Stimulated activated CD8-positive, alpha-beta memory T cell treated with anti-CD3 and anti-CD28 coated beads, Interleukin-7, amount 100 ng/mL, for 24 hours (primary cell): ENCODE data around the gene TBC1D8.
A peak's percentile ranks its signal among the peaks of the same experiment; 100 is the strongest.

ENCODE experiments used
- DNase-seq: peaks from one replicate; pipeline ENCODE4 v3.0.0-alpha.2; 2020; ENCODE audit warnings: low read depth

TBC1D8 gene

DNA sequence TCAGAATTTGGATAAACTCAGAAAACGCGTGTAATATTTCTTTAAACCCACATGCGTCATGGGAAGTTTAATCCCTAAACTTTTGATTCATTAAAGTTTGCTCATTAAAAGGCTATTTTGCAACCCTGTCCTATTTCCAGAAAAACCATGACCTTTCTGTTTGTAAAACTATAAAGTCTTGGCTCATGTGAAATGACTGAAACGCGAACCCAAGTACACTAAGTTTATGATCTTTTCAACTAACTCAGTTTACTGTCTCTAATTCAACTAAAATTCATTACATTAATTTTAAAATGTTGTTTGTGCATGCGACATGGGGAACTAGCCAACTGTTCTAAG is 153.0 kb downstream of the TBC1D8 start:
- no peak for DNase-seq

DNA sequence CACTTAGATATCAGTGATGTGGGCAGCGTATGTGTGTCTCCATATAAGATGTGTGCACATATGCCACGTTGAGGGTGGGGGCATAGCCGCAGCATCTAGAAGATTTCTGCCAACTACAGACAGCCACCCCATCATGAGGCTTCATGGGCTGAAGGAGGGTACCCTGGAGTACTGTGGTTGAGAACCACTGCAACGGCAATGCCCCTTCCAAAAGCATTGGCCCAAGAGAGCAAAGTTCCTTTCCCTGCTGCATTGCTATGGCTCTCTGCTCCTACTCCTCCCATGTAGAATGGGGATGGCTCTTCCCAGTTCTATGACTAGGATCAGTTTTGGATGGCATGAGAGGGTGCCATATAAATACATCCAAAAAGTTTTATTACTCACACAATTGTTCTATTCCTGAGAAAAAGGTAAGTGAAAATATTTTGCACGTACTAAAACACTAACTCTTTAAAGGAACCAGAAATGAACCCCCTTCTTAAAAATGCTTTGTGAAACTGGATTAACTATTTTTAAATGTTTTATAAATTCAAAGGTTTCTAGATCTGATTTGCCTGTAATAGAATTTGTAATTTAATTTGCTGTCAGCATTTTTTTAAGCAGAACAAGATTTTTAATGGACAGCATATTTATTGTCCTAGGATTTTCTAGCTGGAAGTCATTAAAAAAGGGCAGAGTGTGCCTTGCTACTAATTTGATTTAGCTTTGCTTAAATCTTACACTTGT is 153.5 kb downstream of the TBC1D8 start:
- DNase-seq = no peak

DNA sequence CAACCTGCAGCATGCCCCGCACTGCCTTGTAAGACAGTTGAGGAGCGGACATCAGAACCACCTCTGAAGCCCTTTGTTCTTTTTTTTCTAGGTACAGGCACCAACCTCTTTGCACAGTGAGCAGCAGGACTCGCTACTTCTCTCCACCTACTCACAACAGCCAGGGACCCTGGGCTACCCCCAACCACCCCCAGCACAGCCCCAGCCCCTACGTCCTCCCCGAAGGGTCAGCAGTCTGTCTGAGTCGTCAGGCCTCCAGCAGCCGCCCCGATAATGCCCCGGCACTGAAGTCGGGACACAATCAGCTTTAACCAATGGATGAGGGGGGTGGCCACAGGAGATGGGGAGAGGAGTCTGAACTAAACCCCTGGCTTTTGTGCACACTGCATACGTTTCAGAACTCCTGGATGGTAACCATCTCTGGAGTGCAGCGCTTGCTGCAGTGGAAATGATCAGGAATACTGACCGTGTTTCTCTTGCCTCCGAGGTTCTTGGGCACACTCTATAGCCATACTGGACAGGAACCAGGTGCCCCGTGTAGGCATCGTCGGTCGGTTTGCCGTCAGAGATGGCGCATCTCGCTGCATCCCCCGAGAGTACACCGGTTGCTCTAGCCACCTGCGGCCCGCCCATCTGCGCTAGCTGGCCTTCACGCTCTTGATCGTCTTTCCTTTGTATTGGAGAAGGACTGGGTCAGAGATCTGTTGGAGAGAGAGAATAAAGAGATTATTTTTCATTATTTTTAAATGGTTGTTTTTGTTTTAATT is 155.7 kb downstream of the TBC1D8 start:
- DNase-seq = no peak

DNA sequence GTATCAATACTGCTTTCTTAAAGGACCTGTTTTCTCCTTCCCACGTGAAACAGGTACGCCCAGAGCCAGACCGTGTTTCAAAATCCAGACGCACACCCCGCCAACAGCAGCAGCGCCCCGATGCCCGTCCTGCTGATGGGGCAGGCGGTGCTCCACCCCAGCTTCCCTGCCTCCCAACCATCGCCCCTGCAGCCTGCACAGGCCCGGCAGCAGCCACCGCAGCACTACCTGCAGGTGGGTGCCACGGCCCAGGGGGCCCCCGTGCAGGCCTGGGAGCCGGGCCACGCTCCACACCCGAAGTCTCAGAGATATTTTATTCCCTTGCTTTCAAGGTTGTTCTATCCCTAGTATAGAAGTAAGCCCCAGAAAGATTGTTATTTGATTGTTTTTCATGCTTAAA is 157.9 kb downstream of the TBC1D8 start:
- DNase-seq = no peak

DNA sequence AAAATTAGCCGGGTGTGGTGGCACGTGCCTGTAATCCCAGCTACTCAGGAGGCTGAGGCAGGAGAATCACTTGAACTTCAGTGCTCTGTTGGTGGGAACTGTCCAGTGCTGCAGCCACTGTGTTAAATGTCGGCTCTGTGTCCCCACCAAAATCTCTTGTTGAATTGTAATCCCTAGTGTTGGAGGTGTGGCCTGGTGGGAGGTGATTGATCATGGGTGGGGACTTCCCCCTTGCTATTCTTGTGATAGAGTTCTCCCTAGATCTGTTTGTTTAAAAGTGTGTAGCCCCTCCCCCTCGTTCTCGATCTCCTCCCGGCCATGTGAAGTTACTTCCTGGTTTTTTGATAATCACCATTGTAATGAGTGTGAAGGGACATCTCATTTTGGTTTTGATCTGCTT is 158.9 kb downstream of the TBC1D8 start:
- DNase-seq = no peak

DNA sequence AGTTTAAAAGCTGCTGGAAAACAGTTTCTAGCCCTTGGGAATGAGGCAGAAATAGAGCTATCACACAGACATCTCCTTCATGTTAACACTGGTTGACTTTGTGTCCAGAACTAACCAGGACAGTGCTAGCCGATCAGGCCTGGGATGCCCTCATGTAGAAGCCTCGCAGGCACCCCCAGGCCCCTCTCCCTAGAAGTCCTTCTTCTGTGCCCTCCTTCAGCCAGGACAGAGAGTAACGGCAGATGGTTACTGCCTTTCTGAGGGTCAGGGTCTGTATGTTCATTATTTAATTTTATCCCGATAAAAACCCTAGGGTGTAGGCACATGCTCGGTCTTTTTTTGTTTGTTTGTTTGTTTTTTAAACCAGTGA is 159.8 kb downstream of the TBC1D8 start:
- no peak for DNase-seq

DNA sequence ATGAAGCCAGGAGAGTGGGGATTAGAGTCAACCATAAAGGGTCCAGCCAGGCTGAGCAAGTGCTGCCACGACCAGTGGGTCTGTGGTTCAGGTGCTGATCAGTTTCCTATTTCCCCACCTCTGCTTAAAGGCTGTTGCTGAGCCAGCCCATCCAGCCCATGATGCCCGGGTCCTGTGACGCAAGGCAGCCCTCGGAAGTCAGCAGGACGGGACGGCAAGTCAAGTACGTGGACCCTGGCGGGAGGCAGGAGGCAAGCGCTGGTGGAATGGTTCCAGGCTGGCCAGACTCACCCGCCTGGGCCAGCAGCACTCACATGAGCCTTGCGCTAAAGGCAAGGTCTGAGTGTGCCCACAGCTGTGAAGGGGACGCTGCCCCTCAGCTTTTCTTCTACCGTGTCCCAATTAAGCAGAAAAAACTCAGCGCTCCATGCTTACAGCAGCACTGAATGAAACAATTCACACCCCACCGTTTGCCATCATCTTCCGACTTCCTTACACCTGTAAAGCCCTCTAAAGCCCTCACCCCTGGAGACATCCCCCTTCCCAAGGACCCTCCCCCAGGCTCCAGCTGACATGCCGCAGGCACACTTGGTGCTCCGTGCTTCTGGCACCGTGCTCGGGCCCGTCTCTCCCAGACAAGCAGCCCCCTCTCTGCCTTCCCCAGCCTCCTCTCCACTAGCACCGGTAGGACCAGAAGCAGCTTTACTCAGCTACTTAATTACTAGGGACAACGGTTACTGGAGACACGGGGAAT is 160.4 kb downstream of the TBC1D8 start:
- no peak for DNase-seq

DNA sequence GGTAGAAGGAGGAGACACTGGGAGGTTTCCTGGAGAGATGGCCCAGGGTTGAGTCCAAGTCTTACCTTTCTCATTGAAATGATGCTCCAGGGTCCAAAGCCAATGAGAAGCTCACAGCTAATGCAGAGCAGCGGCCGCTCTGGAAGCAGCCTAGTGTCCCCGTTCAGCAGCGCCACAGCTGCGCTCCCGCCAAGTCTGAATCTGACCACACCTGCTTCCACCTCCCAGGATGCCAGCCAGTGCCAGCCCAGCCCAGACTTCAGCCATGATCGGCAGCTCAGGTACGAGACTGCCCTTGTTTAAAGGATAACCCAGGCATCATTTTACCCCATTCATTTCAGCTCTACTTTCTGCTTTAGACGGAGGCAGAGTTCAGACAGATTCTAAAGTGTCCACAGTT is 161.0 kb downstream of the TBC1D8 start:
- DNase-seq = no peak

DNA sequence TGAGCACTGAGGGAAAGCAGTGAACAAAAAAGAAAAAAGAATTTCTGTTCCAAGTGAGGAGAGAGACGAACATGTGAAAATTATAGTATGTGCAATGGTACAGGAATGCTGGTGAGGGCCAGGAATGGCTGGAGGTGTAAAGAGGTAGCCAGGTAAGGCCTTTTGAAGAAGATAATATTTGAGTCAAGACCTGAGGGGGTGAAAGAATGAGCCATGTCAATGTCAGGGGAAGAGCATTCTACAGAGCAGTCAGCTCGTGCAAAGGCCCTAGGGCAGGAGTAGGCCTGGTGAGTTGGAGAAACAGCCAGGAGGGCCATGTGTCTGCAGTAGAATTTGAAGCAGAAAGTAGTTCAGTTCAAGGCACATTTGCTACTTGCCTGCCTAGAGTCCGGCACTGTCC is 161.5 kb downstream of the TBC1D8 start:
- no peak for DNase-seq

DNA sequence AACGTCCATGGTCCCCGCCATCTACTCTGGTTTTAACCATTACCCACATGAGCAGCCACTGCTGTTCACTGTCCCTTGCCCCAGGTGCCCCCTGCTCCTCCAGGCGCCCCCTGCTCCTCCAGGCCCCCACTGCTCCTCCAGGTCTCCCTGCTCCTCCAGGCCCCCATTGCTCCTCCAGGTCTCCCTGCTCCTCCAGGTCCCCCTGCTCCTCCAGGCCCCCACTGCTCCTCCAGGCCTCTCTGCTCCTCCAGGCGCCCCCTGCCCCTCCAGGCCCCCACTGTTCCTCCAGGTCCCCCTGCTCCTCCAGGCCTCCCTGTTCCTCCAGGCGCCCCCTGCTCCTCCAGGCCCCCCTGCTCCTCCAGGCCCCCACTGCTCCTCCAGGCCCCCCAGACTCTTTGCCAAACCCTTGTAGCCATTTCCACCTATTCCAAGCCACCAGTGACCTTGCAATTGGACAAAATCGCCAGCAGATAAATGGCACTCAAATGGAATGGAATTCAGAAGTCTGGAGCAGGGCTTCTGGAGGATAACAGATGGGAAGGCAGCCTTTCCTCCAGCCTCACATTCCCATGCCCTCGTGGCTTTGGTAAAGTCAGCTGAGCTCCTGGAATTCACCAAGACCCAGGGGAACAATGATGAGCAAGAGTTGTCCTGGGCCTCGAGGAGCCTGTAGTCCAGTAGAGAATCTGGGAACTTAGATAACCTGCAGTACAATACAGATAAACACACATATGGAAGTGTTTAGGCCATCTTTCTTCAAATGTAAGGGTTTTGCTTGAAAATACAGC is 162.4 kb downstream of the TBC1D8 start:
- no peak for DNase-seq

DNA sequence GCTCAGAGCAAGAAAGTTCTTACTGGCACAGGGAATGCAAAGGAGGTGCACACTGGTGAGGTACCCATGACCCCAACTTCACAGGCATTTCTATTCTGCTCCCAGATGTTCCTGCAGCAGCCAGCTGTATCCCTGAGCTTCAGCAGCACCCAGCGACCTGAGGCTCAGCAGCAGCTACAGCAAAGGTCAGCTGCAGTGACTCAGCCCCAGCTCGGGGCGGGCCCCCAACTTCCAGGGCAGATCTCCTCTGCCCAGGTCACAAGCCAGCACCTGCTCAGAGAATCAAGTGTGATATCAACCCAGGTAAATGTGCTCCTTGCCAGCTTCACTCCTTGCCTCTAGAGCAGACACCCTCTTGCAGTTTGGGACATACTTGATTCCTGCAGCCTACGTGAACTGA is 163.2 kb downstream of the TBC1D8 start:
- no peak for DNase-seq

DNA sequence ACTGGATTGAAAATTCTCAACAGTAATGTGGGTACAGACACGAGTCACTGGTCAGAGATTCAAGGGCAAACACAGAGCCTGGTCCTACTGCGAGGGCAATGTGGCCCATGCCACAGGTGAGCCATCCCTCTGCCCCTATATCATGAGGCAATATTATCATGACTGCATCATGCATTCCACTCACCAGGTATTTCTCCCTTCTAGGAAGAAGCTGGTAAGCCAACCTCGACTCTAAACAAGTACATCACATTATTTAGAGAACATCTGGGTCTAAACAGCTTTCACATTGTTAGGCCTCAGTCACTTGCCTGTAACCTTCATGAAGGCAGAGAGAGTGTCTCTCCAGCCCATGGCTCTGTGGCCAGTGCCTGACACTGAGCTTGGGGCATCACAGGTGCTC is 163.6 kb downstream of the TBC1D8 start:
- no peak for DNase-seq

DNA sequence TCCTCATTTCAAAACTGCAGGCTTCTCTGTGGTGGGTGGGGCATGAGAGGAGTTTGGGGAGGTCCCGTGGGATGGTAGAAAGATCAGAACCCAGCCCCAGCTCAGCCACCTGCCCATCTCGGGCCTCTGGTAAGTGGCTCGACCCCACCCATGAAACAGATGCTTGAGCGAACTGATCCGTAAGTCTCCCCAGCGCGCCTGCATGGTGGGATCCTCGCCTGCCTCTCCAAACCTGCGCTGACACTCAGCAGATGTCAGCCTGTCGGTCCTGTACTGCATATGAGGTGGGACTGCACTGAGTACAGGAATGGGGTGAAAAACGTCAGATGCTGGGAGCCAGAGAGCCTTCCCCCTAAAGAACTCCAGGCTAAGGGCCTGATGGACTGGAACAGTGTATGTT is 165.0 kb downstream of the TBC1D8 start:
- DNase-seq = no peak

DNA sequence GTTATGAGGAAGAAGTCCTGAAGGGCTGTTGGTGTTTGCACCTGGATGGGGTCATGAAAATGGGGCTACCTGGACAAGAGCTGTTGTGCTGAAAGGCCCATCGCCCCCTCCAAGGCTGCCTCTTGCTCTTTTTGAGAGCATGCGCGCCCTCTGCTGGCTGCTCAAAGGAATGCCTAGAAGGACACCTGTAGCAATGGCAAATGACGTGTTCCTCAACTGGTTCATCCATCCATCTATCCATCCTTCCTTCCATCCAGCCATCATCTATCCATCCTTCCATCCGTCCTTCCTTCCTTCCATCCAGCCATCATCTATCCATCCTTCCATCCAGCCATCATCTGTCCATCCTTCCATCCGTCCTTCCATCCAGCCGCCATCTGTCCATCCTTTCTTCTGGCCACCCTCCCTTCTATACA is 166.3 kb downstream of the TBC1D8 start:
- peak; percentile 56 for DNase-seq

DNA sequence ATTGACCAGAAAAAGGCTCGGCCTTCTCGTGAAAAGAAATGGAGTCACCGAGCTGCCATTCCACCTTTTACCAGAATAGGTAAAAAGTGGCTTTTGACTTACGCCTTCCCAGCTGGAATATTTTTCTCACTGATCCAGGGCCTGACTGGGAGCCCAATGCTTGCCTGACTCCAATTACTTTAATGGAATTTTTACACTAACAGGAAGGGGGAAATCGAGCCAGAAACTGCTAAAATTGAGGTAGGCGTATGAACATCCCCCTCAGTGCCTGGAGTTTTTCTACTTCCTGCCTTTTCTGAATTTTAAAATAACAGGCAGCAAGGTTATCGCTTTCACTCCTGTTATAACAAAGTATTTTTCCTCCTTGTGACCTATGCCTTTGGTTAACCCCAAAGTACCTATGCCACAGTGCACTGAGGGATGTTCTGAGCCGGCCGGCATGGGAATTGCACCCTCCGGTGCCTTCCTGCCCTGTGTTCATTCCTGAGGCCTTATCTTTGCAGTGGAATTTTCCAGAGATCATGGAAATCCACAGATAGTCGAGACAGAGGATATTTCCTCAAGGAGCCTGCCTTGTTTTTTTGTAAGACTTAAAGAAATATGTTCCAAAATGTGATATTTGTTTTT is 167.4 kb downstream of the TBC1D8 start:
- DNase-seq = no peak

DNA sequence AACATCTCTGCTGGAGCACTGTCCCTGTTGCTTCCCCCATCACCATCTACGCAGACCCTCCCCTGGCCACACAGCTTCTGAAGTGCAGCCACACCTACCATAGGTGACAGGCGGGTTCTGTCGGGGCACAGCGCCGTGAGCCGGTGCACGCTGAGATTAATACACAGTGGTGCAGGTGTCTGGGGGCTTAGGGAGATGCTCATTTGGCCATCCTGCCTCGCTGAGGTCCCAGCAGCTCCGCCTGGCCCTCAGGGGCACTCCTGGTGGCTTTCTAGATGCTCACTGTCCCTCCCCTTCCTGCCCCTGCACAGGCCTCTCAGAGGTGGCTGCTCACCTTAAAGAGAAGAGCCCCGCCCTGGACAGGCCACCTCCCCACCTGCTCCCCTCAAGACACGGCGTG is 168.0 kb downstream of the TBC1D8 start:
- DNase-seq = no peak

DNA sequence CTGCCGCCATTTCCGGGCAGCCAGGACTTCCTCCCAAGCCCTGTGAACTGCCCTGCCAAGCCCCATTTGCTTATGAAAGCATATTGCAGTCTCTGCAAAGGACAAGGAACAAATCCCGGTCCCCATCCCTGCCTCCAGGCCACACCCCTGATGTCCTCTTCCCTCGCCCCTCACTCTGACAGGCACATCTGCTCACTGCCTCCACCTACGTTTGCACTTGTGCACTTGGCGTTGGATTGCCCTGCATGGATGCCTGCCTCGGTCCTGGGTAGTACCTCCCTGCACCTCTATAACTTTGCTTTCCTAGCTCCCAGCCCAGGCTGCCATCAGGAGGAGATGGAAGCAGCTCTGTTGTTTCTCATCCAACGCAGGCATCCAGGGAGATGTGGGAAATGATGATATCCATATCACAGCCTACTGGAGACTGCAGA is 168.7 kb downstream of the TBC1D8 start:
- DNase-seq = no peak

DNA sequence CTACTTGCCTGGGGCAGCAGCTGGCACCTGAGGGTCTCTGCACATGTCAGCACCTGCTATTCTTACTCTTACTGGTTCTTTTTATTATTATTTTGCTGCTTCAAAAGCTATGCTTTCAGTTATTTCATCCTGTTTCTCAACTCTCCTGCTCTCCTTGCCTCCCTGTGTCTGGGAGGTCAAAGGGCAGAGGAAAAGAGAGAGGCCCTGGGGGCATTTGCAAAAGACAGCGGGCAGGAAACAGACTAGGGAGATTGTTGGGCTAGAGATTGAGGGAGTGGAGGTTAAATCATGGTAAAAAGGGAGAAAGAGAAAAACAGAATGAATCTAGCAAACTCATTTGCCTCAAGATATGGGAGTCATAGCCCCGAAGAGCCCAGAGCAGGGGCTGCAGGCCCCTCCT is 170.2 kb downstream of the TBC1D8 start:
- DNase-seq = no peak

DNA sequence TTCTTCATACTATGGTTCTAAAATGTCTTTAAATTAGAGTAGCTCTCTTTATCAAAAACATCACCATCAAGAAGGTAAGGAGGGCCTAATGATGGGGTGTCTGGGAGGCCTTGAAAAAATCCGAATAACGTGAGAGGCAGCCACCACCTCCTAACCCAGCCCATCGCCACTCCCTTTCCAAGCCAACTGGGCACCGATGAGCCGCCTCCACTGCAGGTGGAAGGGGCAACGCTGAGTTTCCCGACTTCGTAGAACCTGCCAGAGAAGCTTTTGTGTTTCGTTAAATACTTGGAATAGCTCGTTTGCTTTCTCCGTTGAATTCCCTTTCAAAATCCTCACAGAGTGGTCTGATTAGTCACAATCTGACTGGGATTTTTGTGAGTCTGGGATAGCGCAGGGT is 171.1 kb downstream of the TBC1D8 start:
- no peak for DNase-seq

DNA sequence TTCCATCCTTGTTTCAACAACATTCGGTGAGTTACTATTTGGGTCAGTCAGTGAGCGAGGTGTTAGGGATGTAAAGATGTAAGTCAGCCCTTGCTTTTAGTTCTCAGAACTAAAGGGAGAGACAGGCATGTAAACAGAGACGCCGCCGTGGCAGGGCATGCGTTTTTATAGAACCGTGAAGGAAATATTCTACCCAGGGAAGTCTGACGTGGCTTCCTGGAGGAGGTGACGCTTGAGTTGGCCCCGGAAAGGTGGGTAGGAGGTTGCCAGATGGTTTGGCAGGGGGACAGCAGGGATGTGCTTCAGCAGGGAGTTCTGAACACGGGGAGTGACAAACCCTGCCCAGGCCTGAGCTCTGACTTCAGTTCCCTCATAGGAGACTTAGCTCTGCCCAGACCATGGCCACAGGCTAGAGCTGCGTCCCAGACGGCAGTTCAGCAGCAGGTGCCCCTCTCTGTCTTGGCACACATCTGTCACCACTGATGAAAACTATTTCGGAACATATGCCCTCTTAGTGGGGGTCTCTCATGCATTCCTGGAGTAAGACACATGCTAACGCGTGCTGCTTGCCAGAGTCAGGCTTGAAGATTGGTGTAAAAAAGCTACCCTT is 172.5 kb downstream of the TBC1D8 start:
- no peak for DNase-seq

DNA sequence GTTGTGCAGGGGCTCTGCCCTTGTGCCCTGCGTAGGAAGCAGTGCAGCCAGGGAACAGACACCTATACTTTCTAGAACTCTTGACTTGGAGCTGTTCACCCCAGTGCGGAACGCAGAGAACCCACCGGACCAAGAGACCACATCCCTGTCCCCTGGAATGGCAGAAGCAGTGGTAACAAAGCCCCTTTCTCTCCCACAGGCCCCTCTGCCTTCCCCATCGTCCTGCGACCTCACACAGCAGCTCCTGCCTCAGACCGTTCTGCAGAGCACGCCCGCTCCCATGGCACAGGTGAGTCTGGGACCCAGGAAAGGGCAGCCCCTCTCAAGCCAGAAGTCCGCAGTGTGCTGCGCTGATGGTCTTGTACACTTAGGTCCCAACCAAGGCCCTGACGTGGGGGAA is 173.7 kb downstream of the TBC1D8 start:
- DNase-seq = no peak
